ENCODE data around the gene DDX27. TPM values are rescaled to one million over a fixed set of nuclear protein-coding genes. Genes with fewer than 3 reads are reported as not detected.
A peak's percentile ranks its signal among the peaks of the same experiment; 100 is the strongest.

Gene DDX27
- total and polyA plus RNA-seq, 2 of the 8 experiments (the other 6 are each of a cell fraction or from before 2014, with no cell fraction given) = 42.7 to 51.0 TPM

DNA sequence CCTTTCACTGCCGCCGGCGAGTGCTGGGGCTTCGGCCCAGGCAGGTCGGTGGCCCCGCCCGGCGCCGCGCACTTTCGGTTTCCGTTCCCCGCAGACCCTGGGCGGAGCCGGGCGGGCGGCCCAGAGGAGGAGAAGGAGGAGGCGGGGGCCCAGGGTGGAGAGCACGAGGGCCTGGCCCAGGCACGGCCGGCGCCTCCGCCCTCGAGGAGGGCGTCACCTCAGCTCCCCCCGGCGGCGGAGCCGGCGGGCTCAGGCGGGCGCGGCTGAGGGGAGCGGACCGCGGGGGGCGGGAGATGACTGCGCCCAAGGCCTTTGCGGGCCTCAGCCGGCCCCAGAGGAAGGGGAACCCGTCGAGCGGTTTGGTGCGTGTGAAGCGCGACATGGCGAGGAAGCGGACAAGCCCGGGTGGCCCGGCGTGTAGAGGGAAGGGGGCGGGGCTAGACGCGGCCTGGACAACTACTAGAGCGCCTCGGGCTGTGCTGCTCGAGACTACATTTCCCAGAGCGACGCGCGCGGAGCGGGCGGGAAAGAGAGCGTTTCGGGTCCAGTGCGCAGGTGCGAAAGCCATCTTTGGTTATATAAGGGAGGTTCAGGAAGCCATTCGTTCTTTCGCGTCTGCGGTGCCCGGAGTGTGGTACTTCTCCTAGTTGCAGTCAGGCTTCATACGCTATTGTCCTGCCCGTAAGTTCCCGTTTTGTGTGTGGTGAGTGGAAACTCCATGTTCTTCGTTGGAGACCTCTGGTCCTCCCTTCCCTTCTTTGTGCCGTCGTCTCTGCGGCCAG lies 59.0 kb downstream of the DDX27 start, which contains the start of gene ZNFX1:
ZNFX1 (minus strand) TSS at position 22 of the 782 bp plus-strand sequence. CDS start 2,218 bp downstream, outside the sequence.
- peak within 1 kb of the TSS; percentile 55 for H2AK5ac ChIP-seq (ENCODE audit: low read depth, low read length)
- peak within 1 kb of the TSS; percentile 76; the same call in 1 of the 2 replicates for H4K8ac ChIP-seq (ENCODE audit: extremely low read depth, insufficient read depth, low read length)
- peak within 1 kb of the TSS; percentile 94 for H3K27ac ChIP-seq (ENCODE audit: low read depth, low read length)
- H2BK120ac ChIP-seq (replicated peaks; ENCODE audit: low read depth, low read length) = peak within 1 kb of the TSS; percentile 3
- peaks cover 31 to 38% of the 10 kb centered on the region in 2 experiments for H4K20me1 ChIP-seq (replicated peaks in 1 of 2; ENCODE audit: control insufficient read depth in 1 of 2, insufficient read depth in 2 of 2, low read length in 2 of 2)
- peak within 1 kb of the TSS; percentile 99 for H2BK5ac ChIP-seq (ENCODE audit: low read depth, low read length)
- peaks cover 0 to 8% (median 5%) of the 10 kb centered on the region in 4 experiments; a peak in 3 of 7 replicates for H3K4me1 ChIP-seq (replicated peaks in 1 of 4; ENCODE audit: control insufficient read depth in 3 of 4, insufficient read depth in 4 of 4, low read length in 3 of 4)
- no peak for FAIRE-seq
- peak within 1 kb of the TSS; percentile 97 for H3K4me2 ChIP-seq (ENCODE audit: insufficient read depth in 1 of 2, low read depth in 2 of 2, low read length in 2 of 2)
- H3K14ac ChIP-seq (ENCODE audit: insufficient read length) = peak within 1 kb of the TSS; percentile 32
- WGBS, 2 experiments (ENCODE audit: extremely low coverage in 1 of 2, insufficient coverage in 1 of 2, insufficient read length in 1 of 2, insufficient replicate concordance in 2 of 2, low coverage in 1 of 2, low lambda C conversion rate in 2 of 2, missing lambda C conversion rate in 1 of 2) = 2% methylated on average over 50 of the region's 80 CpGs; no CpG with 5 or more reads in 1 of the 2 experiments
- peaks cover 3% of the 10 kb centered on the region for H3K79me1 ChIP-seq (ENCODE audit: low read depth, low read length)
- peaks cover 44 to 71% of the 10 kb centered on the region in 2 experiments for H3K79me2 ChIP-seq (ENCODE audit: control insufficient read depth in 1 of 2, insufficient read depth in 2 of 2, low read length in 2 of 2)
- ChIA-PET POLR2A (ENCODE audit: partially characterized antibody) (interaction anchor here (0.6 to 18.5 kb wide), 33 partner anchors 10 to 329 kb away, joined by 3 to 1132 read pairs (median 3); partner anchors contain the start of genes CSE1L and DDX27), CTCF (ENCODE audit: partially characterized antibody) (interaction anchor here (1.0 to 1.8 kb wide), 2 partner anchors 32 to 45 kb away, joined by 3 to 5 read pairs; no protein-coding TSS in a partner anchor)
- no peak within 1 kb of the TSS for H3K23ac ChIP-seq (ENCODE audit: insufficient read length)
- peaks cover 0 to 1% (median 0%) of the 10 kb centered on the region in 4 experiments; a peak in 1 of 7 replicates for H3K27me3 ChIP-seq (replicated peaks in 1 of 4; ENCODE audit: control insufficient read depth in 3 of 4, extremely low read depth in 1 of 4, insufficient read depth in 3 of 4, low read length in 3 of 4)
- H3K36me3 ChIP-seq (ENCODE audit: control insufficient read depth in 2 of 4, insufficient read depth in 4 of 4, low read length in 3 of 4) = peaks cover 41 to 60% (median 49%) of the 10 kb centered on the region in 4 experiments
- H3K4ac ChIP-seq (replicated peaks; ENCODE audit: insufficient read length, low read depth, low read length) = peak within 1 kb of the TSS; percentile 96
- DNase-seq (ENCODE audit: low read depth in 1 of 2, low spot score in 2 of 2) = peak; percentile 97 to 98
- no peak within 1 kb of the TSS for H2BK15ac ChIP-seq (ENCODE audit: low read length)
- peaks cover 33% of the 10 kb centered on the region for H3K23me2 ChIP-seq (ENCODE audit: low read depth, low read length)
- H3K9me3 ChIP-seq (ENCODE audit: insufficient read depth in 2 of 2, low read depth in 1 of 2, low read length in 1 of 2) = no peaks in the 10 kb centered on the region
- H4K5ac ChIP-seq (ENCODE audit: insufficient read length, low read depth, low read length) = peak within 1 kb of the TSS; percentile 94
- H3K9ac ChIP-seq (replicated peaks in 1 of 4; ENCODE audit: extremely low read depth in 1 of 4, low read depth in 3 of 4, low read length in 3 of 4) = peak within 1 kb of the TSS; percentile 89 to 98 (median 96)
- no peak within 1 kb of the TSS for H2BK12ac ChIP-seq (ENCODE audit: low read depth, low read length)
- H4K91ac ChIP-seq (replicated peaks; ENCODE audit: insufficient read length, low read length) = peak within 1 kb of the TSS; percentile 97
- peak within 1 kb of the TSS; percentile 73 to 97 (median 92) for H3K4me3 ChIP-seq (ENCODE audit: extremely low read depth in 1 of 4, insufficient read depth in 2 of 4, low read depth in 3 of 4, low read length in 4 of 4)
- no peak within 1 kb of the TSS for H2BK20ac ChIP-seq (ENCODE audit: low read length)
- H3K56ac ChIP-seq (replicated peaks; ENCODE audit: insufficient read length, low read depth, low read length) = peak within 1 kb of the TSS; percentile 89
- peak within 1 kb of the TSS; percentile 92 for H3K18ac ChIP-seq (ENCODE audit: extremely low read depth, low read length)
- no peak within 1 kb of the TSS for H2AFZ ChIP-seq (ENCODE audit: low read length)
- TF ChIP-seq RFX5 (IDR thresholded peaks at IDR 0.05; ENCODE audit: borderline replicate concordance, low read depth, low read length) (no peak), TBP (IDR thresholded peaks at IDR 0.05; ENCODE audit: low read depth, low read length) (peak; percentile 99), FOSL1 (IDR thresholded peaks at IDR 0.05; ENCODE audit: insufficient read depth, low read depth, low read length) (no peak), BCL11A (IDR thresholded peaks at IDR 0.05; ENCODE audit: low read depth in 2 of 2, low read length in 2 of 2) (no peak), POLR2AphosphoS5 (IDR thresholded peaks at IDR 0.05; ENCODE audit: low read depth, low read length) (peak; percentile 100), SP1 (IDR thresholded peaks at IDR 0.05; ENCODE audit: low read depth, low read length) (peak; percentile 85), POU5F1 (IDR thresholded peaks at IDR 0.05; ENCODE audit: low read depth, low read length) (no peak), TCF12 (IDR thresholded peaks at IDR 0.05; ENCODE audit: low read depth, low read length) (no peak), CREB1 (IDR thresholded peaks at IDR 0.05) (peak; percentile 82), RXRA (IDR thresholded peaks at IDR 0.05; ENCODE audit: insufficient read depth, low read depth, low read length) (no peak), POLR2A (IDR thresholded peaks at IDR 0.05; ENCODE audit: control extremely low read depth in 1 of 2, low read depth in 2 of 2, low read length in 2 of 2) (peak; percentile 100), ATF3 (IDR thresholded peaks at IDR 0.05; ENCODE audit: insufficient read depth, low read depth, low read length) (no peak)

All from H1 (cell line).